Activated T-helper 1 cell treated with anti-CD3 and anti-CD28 coated beads, Interleukin-12 subunit alpha, Interleukin-12 subunit beta, Interleukin-2, Interleukin-4 antibody, amounts not matched to agents 30 ng/mL and 10 ng/mL and 1 ng/mL, durations not matched to agents 14 hours and 24 hours and 36 hours (primary cell): ENCODE data around the gene OTOS. TPM values are rescaled to one million over a fixed set of nuclear protein-coding genes. Genes with fewer than 3 reads are reported as not detected.

Experiments
- DNase-seq: peaks from one replicate; pipeline ENCODE4 v3.0.0; 2021; ENCODE audit warnings: low spot score
- H3K27ac Mint-ChIP-seq: one replicate; pipeline ENCODE4 v1.8.0; 2021; ENCODE audit warnings: mild to moderate bottlenecking, mixed read lengths
- H3K27me3 Mint-ChIP-seq: one replicate; pipeline ENCODE4 v1.8.0; 2022; ENCODE audit warnings: mild to moderate bottlenecking, moderate library complexity, mixed read lengths; ENCODE audit not compliant: insufficient read depth
- H3K36me3 Mint-ChIP-seq: one replicate; pipeline ENCODE4 v1.8.0; 2021; ENCODE audit warnings: low read depth, mixed read lengths
- H3K4me1 Mint-ChIP-seq: one replicate; pipeline ENCODE4 v1.8.0; 2021; ENCODE audit warnings: low read depth, mixed read lengths
- H3K4me3 Mint-ChIP-seq: one replicate; pipeline ENCODE4 v1.8.0; 2021; ENCODE audit warnings: mild to moderate bottlenecking, moderate library complexity, mixed read lengths
- H3K9me3 Mint-ChIP-seq: one replicate; pipeline ENCODE4 v1.8.0; 2021; ENCODE audit warnings: mixed read lengths
- intact Hi-C: fragments of 100-400 bp; cut with micrococcal nuclease; formaldehyde crosslinking; loops from one replicate; pipeline ENCODE4 v1.15.1; 2024
- total RNA-seq: library from RNA; stranded (reverse); gene quantifications from 2 replicates; pipeline ENCODE4 v1.2.3, GENCODE V29; 2022

OTOS gene
- total RNA-seq, 1 donor from 2014 or later, result not detected

DNA sequence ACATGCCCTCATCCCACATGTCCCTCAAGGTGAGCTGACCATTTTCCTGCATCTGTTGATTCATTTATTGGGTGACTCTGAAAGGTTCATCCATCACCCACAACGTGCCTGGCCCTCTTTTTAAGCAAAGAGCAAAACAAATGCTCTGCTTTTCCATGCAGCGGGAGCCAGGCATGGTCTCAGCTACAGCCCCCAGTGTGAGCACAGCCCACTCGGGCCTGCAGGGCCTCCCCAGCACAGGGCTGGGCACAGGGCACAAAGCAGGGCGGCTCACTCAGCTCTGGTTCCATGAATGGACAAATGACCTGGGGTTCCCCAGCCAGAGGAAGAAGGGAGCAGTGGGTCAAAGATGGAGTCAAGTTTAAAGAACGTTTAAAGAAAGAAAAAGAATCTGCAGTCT lies 24.1 kb upstream of the OTOS start:
- Mint-ChIP-seq H3K4me1 (no peaks in the 10 kb centered on the region), H3K9me3 (peaks cover 12% of the 10 kb centered on the region), H3K36me3 (no peaks in the 10 kb centered on the region), H3K27ac (no peak overlapping the region), H3K4me3 (no peak overlapping the region), H3K27me3 (no peaks in the 10 kb centered on the region)
- DNase-seq, result no peak
- intact Hi-C loops, result no loop called here

DNA sequence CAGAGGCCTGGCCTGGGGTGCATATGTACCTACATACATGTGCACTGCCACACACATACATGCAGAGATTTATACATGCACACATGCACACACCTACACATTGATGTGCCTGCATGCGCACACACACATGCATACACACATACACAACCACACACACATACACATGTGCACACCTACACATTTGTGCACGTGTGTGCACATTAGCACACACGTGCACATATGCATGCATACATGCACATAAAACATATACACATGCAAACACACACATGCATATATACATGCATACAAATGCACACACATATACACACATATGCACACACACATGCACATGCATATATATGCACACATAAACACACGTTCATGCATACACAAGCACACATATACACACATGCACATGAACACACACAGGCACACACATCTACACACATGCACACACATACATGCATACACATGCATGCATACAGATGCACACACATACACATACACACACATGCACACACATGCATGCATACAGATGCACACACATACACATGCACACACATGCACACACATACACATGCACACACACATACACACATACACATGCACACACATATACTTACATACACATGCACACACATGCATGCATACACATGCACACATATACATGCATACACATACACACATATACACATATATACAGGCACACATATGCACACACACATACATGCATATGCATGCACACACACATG lies 23.6 kb upstream of the OTOS start:
- intact Hi-C loops, result no loop called here
- Mint-ChIP-seq H3K27me3 (no peaks in the 10 kb centered on the region), H3K9me3 (peaks cover 12% of the 10 kb centered on the region), H3K27ac (no peak overlapping the region), H3K36me3 (no peaks in the 10 kb centered on the region), H3K4me3 (no peak overlapping the region), H3K4me1 (no peaks in the 10 kb centered on the region)
- no peak for DNase-seq

DNA sequence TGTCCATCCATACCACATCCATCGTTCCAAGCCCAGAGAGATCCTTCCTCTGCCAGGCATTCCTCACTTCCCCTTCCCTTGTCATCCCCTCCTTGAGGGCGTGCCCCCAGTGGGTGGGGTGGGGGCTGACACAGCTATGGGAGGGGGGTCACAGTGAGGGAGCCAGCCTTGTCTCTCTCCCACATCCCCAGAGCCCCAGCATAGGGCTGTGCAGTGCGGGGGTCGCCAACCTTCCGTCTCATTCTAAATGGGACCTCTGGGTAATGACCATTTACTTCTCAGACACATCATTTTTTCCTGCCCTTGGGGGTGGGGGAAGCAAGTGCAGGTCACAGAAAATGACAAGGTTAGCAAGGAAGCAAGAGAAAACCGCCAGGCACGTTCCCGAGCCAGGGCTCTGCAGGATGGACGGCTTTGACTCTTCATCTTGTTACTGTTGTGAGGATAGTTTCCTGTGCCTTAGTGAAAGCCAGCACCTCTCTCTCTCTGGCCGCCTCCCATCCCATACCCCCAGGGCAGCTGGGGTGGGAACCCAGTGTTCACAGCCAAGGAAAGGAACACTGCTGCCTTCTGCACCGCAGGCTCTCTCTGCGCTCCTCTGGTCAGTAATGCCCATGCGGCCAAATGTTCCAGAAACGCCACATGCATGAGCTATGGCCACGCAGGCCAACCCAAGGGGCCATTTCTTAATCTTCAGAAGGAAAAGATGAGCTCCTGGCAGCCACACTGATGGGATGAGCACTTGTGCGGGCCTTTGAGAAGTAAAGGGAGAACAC lies 22.7 kb upstream of the OTOS start:
- intact Hi-C loops, result no loop called here
- Mint-ChIP-seq H3K36me3 (no peaks in the 10 kb centered on the region), H3K4me3 (no peak overlapping the region), H3K9me3 (peaks cover 12% of the 10 kb centered on the region), H3K27ac (no peak overlapping the region), H3K27me3 (no peaks in the 10 kb centered on the region), H3K4me1 (no peaks in the 10 kb centered on the region)
- DNase-seq, result no peak

DNA sequence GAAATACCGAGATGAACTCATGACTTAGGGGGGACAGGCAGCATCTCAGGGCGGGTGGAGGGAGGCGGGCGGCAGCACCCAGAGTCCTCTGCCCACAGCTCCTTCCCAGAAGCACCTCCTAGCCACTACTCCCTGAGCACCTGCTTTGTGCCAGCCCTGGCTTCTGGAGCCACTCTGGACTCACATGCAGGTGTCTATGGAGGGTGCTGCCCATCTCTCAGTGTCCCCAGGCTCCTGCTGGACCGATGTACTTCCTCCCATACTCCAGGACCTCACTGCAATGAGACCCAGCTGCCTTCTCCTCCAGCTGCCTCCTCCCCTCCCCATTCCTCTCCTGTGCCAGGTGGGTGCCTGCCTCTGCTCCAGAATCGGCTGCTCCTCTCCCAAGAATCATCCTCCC lies 22.1 kb upstream of the OTOS start:
- peaks cover 12% of the 10 kb centered on the region for H3K9me3 Mint-ChIP-seq
- intact Hi-C loops, result no loop called here
- H3K27me3 Mint-ChIP-seq, result no peaks in the 10 kb centered on the region
- no peak overlapping the region for H3K27ac Mint-ChIP-seq
- DNase-seq, result no peak
- H3K4me1 Mint-ChIP-seq, result no peaks in the 10 kb centered on the region
- no peak overlapping the region for H3K4me3 Mint-ChIP-seq
- H3K36me3 Mint-ChIP-seq, result no peaks in the 10 kb centered on the region

DNA sequence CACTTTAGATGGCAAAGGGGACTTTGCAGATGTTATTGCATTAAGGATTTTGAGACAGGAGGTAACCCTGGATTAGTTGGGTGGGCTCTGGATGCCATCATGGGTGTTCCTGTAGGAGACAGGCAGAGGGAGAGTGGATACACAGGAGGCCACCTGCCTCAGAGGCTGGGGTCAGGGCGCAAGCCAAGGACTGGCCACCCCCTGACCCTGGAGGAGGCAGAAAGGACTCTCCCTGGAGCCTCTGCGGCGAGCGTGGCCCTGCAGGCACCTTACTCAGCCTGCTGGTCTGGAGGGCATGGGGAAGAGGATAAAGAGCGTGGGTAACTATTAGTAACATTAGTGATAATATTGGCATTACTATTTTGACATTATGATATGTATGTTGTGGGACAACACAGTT lies 21.6 kb upstream of the OTOS start:
- no peak overlapping the region for H3K4me3 Mint-ChIP-seq
- no peaks in the 10 kb centered on the region for H3K36me3 Mint-ChIP-seq
- H3K27ac Mint-ChIP-seq, result no peak overlapping the region
- intact Hi-C loops, result no loop called here
- no peak for DNase-seq
- H3K4me1 Mint-ChIP-seq, result no peaks in the 10 kb centered on the region
- H3K27me3 Mint-ChIP-seq, result no peaks in the 10 kb centered on the region
- H3K9me3 Mint-ChIP-seq, result peaks cover 12% of the 10 kb centered on the region

DNA sequence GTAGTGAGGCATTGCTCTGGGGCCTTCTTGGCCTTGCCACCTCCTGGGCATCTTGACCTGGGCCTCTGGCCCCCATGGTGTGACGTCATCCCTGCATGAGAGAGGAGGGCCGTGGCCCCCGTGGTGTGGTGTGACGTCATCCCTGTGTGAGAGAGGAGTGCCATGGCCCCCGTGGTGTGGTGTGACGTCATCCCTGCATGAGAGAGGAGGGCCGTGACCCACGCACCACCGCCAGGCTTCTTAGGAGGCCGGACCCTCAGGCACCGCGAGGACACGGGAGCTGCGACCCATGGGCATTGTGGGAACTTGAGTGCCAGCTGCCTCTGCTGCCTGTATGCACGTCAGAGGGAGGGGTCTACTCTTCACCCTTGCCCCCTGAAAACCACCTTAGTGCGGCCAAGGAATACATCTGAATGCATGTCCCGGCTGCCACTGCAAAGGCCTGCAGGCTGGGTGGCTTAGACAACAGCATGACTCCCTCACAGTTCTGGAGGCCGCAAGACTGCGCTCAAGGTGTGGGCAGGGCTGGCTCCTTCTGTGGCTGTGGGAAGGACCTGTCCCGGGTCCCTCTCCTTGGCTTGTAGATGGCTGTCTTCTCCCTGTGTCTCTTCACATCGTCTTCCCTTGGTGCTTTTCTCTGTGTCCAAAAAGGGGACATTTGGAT lies 20.8 kb upstream of the OTOS start:
- no peak for DNase-seq
- Mint-ChIP-seq H3K4me1 (no peaks in the 10 kb centered on the region), H3K27me3 (no peaks in the 10 kb centered on the region), H3K27ac (no peak overlapping the region), H3K9me3 (peaks cover 12% of the 10 kb centered on the region), H3K4me3 (no peak overlapping the region), H3K36me3 (no peaks in the 10 kb centered on the region)
- intact Hi-C loops, result no loop called here

DNA sequence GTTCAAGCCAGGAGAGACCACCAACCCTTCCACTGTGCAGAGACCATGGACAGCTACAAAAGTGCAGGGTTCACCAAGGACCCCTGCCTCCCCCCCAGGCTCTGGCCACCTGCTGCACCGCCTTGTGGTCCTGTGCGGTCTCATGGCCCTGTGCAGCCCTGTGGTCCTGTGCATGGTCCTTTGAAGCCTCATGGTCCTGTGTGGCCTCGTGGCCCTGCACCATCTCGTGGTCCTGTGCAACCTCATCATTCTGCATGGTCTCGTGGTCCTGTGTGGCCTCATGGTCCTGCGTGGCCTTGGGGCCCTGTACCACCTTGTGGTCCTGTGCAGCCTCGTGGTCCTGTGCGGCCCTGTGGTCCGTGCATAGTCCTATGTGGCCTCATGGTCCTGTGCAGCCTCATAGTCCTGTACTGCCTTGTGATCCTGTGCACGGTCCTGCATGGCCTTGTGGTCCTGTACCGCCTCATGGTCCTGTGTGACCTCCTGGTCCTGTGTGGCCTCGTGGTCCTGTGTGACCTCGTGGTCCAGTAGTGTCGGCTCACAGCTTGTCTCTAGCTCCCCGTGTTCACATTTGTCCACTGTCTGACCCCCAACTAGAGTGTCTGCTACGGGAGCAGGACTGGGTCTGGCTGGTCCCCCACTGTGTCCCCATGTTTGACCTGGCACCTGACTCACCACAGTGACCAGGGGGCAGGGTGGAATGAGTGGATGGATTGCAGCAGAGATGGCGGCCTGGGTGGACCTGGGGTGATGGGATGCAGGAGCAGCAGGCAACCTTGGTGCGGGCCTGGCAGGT lies 20.0 kb upstream of the OTOS start:
- Mint-ChIP-seq H3K4me3 (no peak overlapping the region), H3K27ac (no peak overlapping the region), H3K36me3 (no peaks in the 10 kb centered on the region), H3K4me1 (no peaks in the 10 kb centered on the region), H3K27me3 (no peaks in the 10 kb centered on the region), H3K9me3 (peaks cover 12% of the 10 kb centered on the region)
- no peak for DNase-seq
- intact Hi-C loops, result no loop called here

DNA sequence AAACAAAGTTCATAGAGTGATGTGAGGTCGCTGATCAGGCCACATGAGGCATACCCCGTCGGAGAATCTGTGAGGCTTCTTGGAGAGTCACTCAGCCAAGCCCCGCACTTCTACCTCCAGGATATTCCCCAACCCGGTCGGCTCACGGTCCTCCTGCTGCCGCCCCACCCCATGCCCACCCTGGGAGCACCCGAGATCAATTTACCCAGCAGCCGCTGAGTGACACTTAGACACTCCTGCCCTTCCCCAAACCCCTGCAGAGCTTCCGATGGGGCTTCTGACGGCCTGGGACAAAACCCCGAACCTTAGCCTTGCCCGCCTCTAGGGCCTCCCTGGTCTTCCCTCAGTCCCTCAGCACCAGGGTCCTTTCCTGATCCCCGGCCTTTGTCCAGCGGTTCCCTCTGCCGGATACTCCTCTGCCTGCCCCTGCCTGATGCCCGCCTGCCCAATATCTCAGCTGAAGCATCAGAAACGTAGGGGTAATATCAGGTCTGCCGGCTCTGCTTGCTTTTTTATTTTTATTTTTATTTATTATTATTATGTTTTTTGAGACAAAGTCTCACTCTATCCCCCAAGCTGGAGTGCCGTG lies 18.9 kb upstream of the OTOS start:
- Mint-ChIP-seq H3K27ac (no peak overlapping the region), H3K9me3 (peaks cover 8% of the 10 kb centered on the region), H3K4me3 (no peak overlapping the region), H3K4me1 (no peaks in the 10 kb centered on the region), H3K36me3 (no peaks in the 10 kb centered on the region), H3K27me3 (no peaks in the 10 kb centered on the region)
- no peak for DNase-seq
- intact Hi-C loops, result no loop called here

GRCh38 chr2:240157147-240157470 lies 16.7 kb upstream of the OTOS start:
- no peaks in the 10 kb centered on the region for H3K36me3 Mint-ChIP-seq
- H3K27me3 Mint-ChIP-seq, result peaks cover 2% of the 10 kb centered on the region
- H3K9me3 Mint-ChIP-seq, result no peaks in the 10 kb centered on the region
- DNase-seq, result no peak
- H3K4me3 Mint-ChIP-seq, result no peak overlapping the region
- no peaks in the 10 kb centered on the region for H3K4me1 Mint-ChIP-seq
- no peak overlapping the region for H3K27ac Mint-ChIP-seq
- intact Hi-C loops, result no loop called here

DNA sequence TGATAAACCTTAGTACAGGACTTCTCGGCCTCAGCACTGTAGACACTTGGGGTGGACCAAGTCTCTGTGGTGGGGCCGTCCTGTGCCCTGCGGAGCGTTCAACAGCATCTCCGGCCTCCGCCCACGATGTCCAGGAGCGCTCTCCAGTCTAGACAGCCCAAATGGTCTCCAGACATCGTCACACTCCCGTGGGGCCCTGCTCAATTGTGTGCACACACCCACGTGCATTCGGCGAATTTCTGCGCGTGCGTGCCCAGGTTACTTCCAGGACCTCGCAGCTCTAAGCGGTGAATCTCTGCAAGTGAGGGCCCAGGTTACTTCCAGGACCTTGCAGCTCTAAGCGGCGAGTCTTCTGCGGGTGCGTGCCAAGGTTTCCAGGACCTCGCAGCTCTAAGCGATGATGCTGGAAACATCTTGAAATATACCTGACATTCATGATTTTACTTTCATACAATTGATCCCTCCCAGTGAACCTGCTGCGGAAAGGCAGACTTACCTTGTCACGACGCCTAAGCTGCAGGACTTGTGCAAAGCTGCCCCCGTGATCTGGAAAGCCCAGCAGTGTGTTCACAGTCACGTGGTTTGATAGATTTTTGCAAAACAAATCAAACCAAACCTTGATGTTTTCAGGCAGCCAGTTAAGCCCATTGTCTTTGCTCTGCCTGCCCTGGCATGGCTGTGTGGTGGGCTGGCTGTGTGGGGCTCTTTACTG lies 16.1 kb upstream of the OTOS start:
- intact Hi-C loops, result no loop called here
- H3K27ac Mint-ChIP-seq, result no peak overlapping the region
- no peak for DNase-seq
- H3K36me3 Mint-ChIP-seq, result no peaks in the 10 kb centered on the region
- H3K27me3 Mint-ChIP-seq, result peaks cover 2% of the 10 kb centered on the region
- H3K4me1 Mint-ChIP-seq, result no peaks in the 10 kb centered on the region
- H3K9me3 Mint-ChIP-seq, result no peaks in the 10 kb centered on the region
- no peak overlapping the region for H3K4me3 Mint-ChIP-seq

GRCh38 chr2:240155745-240156390 lies 15.4 kb upstream of the OTOS start:
- H3K27ac Mint-ChIP-seq, result no peak overlapping the region
- H3K4me3 Mint-ChIP-seq, result no peak overlapping the region
- peaks cover 2% of the 10 kb centered on the region for H3K27me3 Mint-ChIP-seq
- no peaks in the 10 kb centered on the region for H3K4me1 Mint-ChIP-seq
- DNase-seq, result no peak
- H3K9me3 Mint-ChIP-seq, result no peaks in the 10 kb centered on the region
- intact Hi-C loops, result no loop called here
- no peaks in the 10 kb centered on the region for H3K36me3 Mint-ChIP-seq
